PC-3 (cell line): ENCODE results near the gene APOD.

Experiments
- EZH2 ChIP-seq: fragments of 300-600 bp; sonication (generic); IDR thresholded peaks from one replicate; pipeline ENCODE4 v1.6.1; 2017; ENCODE audit warnings: antibody characterized with exemption, mild to moderate bottlenecking, low read length; ENCODE audit not compliant: unreplicated experiment
- TF ChIP-seq, protein P1 (sequence below): fragments of 300-600 bp; sonication (generic); conservative IDR thresholded peaks from 2 replicates; pipeline ENCODE4 v1.5.1; 2017; ENCODE audit warnings: antibody characterized with exemption, low read depth, mild to moderate bottlenecking, low read length

DNA sequence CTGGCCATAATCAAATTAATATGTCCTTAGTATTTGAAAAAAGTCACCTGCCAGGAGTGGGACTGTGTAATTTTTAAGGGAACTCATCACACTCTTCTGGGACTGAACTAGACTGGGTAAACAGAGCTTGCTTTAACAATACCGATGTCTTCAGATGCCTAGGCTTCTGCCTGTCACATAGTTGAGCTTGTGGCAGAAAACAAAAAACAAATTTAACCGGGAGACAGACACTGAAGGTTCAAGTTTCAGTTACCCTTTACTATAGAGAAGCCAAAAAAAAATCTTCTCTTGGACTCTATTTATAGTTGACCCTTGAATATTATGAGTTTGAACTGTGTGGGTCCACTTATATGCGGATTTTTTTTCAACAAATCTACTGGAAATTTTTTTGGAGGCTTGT lies 51.4 kb downstream of the APOD start:
- TF ChIP-seq, protein P1, sequence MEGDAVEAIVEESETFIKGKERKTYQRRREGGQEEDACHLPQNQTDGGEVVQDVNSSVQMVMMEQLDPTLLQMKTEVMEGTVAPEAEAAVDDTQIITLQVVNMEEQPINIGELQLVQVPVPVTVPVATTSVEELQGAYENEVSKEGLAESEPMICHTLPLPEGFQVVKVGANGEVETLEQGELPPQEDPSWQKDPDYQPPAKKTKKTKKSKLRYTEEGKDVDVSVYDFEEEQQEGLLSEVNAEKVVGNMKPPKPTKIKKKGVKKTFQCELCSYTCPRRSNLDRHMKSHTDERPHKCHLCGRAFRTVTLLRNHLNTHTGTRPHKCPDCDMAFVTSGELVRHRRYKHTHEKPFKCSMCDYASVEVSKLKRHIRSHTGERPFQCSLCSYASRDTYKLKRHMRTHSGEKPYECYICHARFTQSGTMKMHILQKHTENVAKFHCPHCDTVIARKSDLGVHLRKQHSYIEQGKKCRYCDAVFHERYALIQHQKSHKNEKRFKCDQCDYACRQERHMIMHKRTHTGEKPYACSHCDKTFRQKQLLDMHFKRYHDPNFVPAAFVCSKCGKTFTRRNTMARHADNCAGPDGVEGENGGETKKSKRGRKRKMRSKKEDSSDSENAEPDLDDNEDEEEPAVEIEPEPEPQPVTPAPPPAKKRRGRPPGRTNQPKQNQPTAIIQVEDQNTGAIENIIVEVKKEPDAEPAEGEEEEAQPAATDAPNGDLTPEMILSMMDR: no peak
- TF ChIP-seq EZH2: no peak
